B cell (primary cell): Measurements from ENCODE around the gene NIN.

Experiments
- CTCF ChIP-seq: fragments of 200-600 bp; IDR thresholded peaks from one replicate; pipeline ENCODE4 v1.8.0; 2022; ENCODE audit warnings: antibody characterized with exemption, mild to moderate bottlenecking
- EZH2 ChIP-seq: IDR thresholded peaks from 2 replicates; pipeline ENCODE4 v1.6.1; 2012; ENCODE audit warnings: borderline replicate concordance, low read depth, mild to moderate bottlenecking, moderate library complexity, low read length; ENCODE audit not compliant: insufficient read depth, poor library complexity, severe bottlenecking

- no peak for TF ChIP-seq CTCF
- TF ChIP-seq EZH2: no peak
These were observed 154.0 kb downstream of the NIN start for GRCh38 chr14:50676814-50677516.
